ENCODE data around the gene TCP1.

GRCh38 chr6:159831373-159831679, 41.9 kb upstream of the TCP1 start:
- TF ChIP-seq, protein P1, sequence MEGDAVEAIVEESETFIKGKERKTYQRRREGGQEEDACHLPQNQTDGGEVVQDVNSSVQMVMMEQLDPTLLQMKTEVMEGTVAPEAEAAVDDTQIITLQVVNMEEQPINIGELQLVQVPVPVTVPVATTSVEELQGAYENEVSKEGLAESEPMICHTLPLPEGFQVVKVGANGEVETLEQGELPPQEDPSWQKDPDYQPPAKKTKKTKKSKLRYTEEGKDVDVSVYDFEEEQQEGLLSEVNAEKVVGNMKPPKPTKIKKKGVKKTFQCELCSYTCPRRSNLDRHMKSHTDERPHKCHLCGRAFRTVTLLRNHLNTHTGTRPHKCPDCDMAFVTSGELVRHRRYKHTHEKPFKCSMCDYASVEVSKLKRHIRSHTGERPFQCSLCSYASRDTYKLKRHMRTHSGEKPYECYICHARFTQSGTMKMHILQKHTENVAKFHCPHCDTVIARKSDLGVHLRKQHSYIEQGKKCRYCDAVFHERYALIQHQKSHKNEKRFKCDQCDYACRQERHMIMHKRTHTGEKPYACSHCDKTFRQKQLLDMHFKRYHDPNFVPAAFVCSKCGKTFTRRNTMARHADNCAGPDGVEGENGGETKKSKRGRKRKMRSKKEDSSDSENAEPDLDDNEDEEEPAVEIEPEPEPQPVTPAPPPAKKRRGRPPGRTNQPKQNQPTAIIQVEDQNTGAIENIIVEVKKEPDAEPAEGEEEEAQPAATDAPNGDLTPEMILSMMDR (IDR thresholded peaks at IDR 0.05), result no peak
- no peak for TF ChIP-seq POLR2AphosphoS5 (IDR thresholded peaks at IDR 0.05; ENCODE audit: low read depth, low read length)
- no peak for TF ChIP-seq SIN3A (IDR thresholded peaks at IDR 0.05; ENCODE audit: borderline replicate concordance, insufficient read depth, low read depth, low read length)
- TF ChIP-seq TCF7L2 (IDR thresholded peaks at IDR 0.05; ENCODE audit: low read depth, low read length), result no peak
